ENCODE results near the gene SNAP47.
A peak's percentile ranks its signal among the peaks of the same experiment; 100 is the strongest.

SNAP47 gene

GRCh38 chr1:227734546-227734855, 734 bp upstream of the SNAP47 start:
- peaks cover 39% of the 10 kb centered on the region for H3K4me1 Mint-ChIP-seq
- no peak for DNase-seq
- peaks cover 9% of the 10 kb centered on the region for H3K36me3 Mint-ChIP-seq (ENCODE audit: low read depth)
- no peaks in the 10 kb centered on the region for H3K9me3 Mint-ChIP-seq
- no peaks in the 10 kb centered on the region for H3K27me3 Mint-ChIP-seq (ENCODE audit: low read depth, poor library complexity)
- no peak for TF ChIP-seq CTCF (IDR thresholded peaks at IDR 0.05)
- H3K4me3 Mint-ChIP-seq: peak overlapping the region; percentile 96
- H3K27ac Mint-ChIP-seq: no peak overlapping the region

GRCh38 chr1:227735539-227736285, 477 bp downstream of the SNAP47 start:
- TF ChIP-seq CTCF (IDR thresholded peaks at IDR 0.05): no peak
- Mint-ChIP-seq H3K4me1 (peaks cover 29% of the 10 kb centered on the region), H3K9me3 (no peaks in the 10 kb centered on the region), H3K27ac (peak overlapping the region; percentile 19), H3K27me3 (ENCODE audit: low read depth, poor library complexity) (no peaks in the 10 kb centered on the region), H3K4me3 (peak overlapping the region; percentile 96), H3K36me3 (ENCODE audit: low read depth) (peaks cover 9% of the 10 kb centered on the region)
- DNase-seq: no peak

- DNase-seq: no peak
- peak overlapping the region; percentile 96 for H3K4me3 Mint-ChIP-seq
- peaks cover 9% of the 10 kb centered on the region for H3K36me3 Mint-ChIP-seq (ENCODE audit: low read depth)
- no peak for TF ChIP-seq CTCF (IDR thresholded peaks at IDR 0.05)
- no peaks in the 10 kb centered on the region for H3K9me3 Mint-ChIP-seq
- H3K27ac Mint-ChIP-seq: no peak overlapping the region
- no peaks in the 10 kb centered on the region for H3K27me3 Mint-ChIP-seq (ENCODE audit: low read depth, poor library complexity)
- peaks cover 36% of the 10 kb centered on the region for H3K4me1 Mint-ChIP-seq
Measured at GRCh38 chr1:227736814-227737432, 1.7 kb downstream of the SNAP47 start.

GRCh38 chr1:227738820-227739219, 3.6 kb downstream of the SNAP47 start:
- peaks cover 6% of the 10 kb centered on the region for H3K36me3 Mint-ChIP-seq (ENCODE audit: low read depth)
- no peak for TF ChIP-seq CTCF (IDR thresholded peaks at IDR 0.05)
- H3K27me3 Mint-ChIP-seq (ENCODE audit: low read depth, poor library complexity): no peaks in the 10 kb centered on the region
- H3K9me3 Mint-ChIP-seq: no peaks in the 10 kb centered on the region
- H3K4me3 Mint-ChIP-seq: no peak overlapping the region
- peaks cover 31% of the 10 kb centered on the region for H3K4me1 Mint-ChIP-seq
- no peak for DNase-seq
- H3K27ac Mint-ChIP-seq: no peak overlapping the region

- no peaks in the 10 kb centered on the region for H3K27me3 Mint-ChIP-seq (ENCODE audit: low read depth, poor library complexity)
- peaks cover 23% of the 10 kb centered on the region for H3K4me1 Mint-ChIP-seq
- no peak overlapping the region for H3K4me3 Mint-ChIP-seq
- no peak overlapping the region for H3K27ac Mint-ChIP-seq
- H3K36me3 Mint-ChIP-seq (ENCODE audit: low read depth): peaks cover 6% of the 10 kb centered on the region
- DNase-seq: no peak
- no peak for TF ChIP-seq CTCF (IDR thresholded peaks at IDR 0.05)
- H3K9me3 Mint-ChIP-seq: no peaks in the 10 kb centered on the region
Measured at GRCh38 chr1:227739636-227740035, 4.4 kb downstream of the SNAP47 start.
